ENCODE data around the gene MEIS2. TPM values are rescaled to one million over a fixed set of nuclear protein-coding genes. Genes with fewer than 3 reads are reported as not detected.

MEIS2 gene
- total RNA-seq, 2 experiments from 2014 or later, result not detected

GRCh38 chr15:36841193-36841592, 259.2 kb downstream of the MEIS2 start:
- Histone ChIP-seq H3K4me3 (ENCODE audit: low read length) (no peak overlapping the region), H3K27me3 (ENCODE audit: control insufficient read depth in 1 of 2, insufficient read depth in 2 of 2, low read length in 2 of 2) (no peaks in the 10 kb centered on the region), H3K36me3 (ENCODE audit: insufficient read depth, low read length) (no peaks in the 10 kb centered on the region), H3K27ac (ENCODE audit: low read depth in 1 of 2, low read length in 2 of 2) (no peak overlapping the region), H3K9me3 (ENCODE audit: control insufficient read depth in 1 of 2, insufficient read depth in 1 of 2, low read length in 2 of 2) (no peaks in the 10 kb centered on the region), H3K4me1 (ENCODE audit: insufficient read depth, low read length) (no peaks in the 10 kb centered on the region)
- H3K9me3 Mint-ChIP-seq, result no peaks in the 10 kb centered on the region
- H3K36me3 Mint-ChIP-seq (ENCODE audit: low read depth), result no peaks in the 10 kb centered on the region
- intact Hi-C loops (cut with DNase I, micrococcal nuclease), result no loop called here
- no peak overlapping the region for H3K27ac Mint-ChIP-seq
- TF ChIP-seq CTCF (IDR thresholded peaks at IDR 0.05), result no peak
- ChIA-PET CTCF (no interaction called here), POLR2A (no interaction called here)
- peaks cover 10% of the 10 kb centered on the region for H3K27me3 Mint-ChIP-seq
- no peak overlapping the region for H3K4me3 Mint-ChIP-seq
- ATAC-seq (ENCODE audit: poor library complexity), result no peak
- H3K4me1 Mint-ChIP-seq (ENCODE audit: low read depth), result no peaks in the 10 kb centered on the region
- no peak for DNase-seq

Small RNA genes lying within 50 kb of the gene (microRNA-seq; reads per million reads assigned to microRNA genes)
- not detected for gene MIR8063 (ENCODE audit: borderline microRNAs expressed, borderline replicate concordance)
